Measurements from ENCODE around the gene PTGR3.

Gene PTGR3

DNA sequence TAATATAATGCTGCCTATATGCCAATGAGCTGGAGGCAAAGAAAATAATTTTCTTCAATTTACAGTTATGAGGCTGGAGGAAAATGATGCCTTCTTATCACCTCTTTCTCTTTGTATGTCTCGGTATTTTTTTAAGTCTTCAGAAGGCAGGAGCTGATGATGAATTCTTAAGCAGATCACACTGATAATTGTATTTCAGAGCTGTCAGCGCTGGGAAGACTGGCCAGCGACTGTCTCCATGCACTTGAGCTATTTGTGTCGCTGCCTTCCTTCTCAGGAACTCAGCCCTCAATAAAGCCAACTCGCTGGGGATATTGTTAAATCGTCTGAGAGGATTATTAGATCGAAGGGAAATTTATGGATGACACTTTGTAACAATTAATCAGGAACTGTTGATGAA lies 40.3 kb downstream of the PTGR3 start:
- Histone ChIP-seq H3K9ac (ENCODE audit: low read length) (peak overlapping the region; percentile 4), H3K27me3 (ENCODE audit: control insufficient read depth, insufficient read depth, low read length) (no peaks in the 10 kb centered on the region), H3K4me3 (ENCODE audit: low read length) (no peak overlapping the region), H3K36me3 (ENCODE audit: control insufficient read depth, insufficient read depth, low read length) (no peaks in the 10 kb centered on the region), H3K9me3 (ENCODE audit: control insufficient read depth, low read length) (no peaks in the 10 kb centered on the region), H3K4me1 (ENCODE audit: control insufficient read depth, insufficient read depth, low read length) (no peaks in the 10 kb centered on the region)

DNA sequence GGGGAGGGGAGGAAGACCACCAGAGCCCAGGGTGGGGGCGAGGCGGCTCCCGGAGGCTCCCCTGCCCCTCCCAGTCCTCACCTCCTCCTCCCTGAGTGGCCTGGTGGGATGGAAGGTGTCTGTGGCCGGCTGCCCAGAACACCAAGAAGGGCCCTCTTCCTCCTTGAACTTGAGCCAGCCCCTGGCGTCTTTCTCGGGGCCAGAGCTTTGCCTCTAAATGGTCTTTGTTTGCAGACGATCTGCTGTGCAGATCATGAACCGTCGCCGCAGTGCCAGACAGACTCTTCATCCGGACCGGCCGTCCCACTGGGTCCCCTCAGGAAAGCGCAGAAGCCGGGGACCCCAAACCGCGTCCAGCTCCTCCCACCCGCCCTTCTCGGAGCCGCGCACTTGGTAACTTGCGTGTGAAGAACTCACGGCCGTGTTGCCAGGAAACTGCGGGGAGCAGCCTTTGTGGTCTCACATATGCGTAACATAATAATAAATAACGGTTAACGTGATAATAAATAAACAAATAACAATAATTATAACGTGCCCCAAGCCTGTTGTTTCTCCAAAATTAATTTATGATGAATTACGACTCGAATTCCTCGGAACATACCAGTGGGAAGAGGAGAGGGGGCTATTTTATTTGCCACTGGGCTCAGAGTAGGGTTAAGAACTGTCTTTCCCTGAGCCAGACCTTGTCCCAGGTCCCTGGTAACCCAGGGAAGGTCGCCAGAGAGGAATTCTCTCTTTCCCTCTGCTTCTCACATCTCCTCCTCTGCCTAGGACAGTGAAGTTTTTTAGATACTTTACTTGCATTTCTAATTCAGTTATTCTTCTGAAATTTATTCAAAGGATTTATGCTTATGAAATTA lies 41.0 kb downstream of the PTGR3 start:
- Histone ChIP-seq H3K4me1 (ENCODE audit: control insufficient read depth, insufficient read depth, low read length) (no peaks in the 10 kb centered on the region), H3K4me3 (ENCODE audit: low read length) (no peak overlapping the region), H3K27me3 (ENCODE audit: control insufficient read depth, insufficient read depth, low read length) (no peaks in the 10 kb centered on the region), H3K9me3 (ENCODE audit: control insufficient read depth, low read length) (no peaks in the 10 kb centered on the region), H3K9ac (ENCODE audit: low read length) (peak overlapping the region; percentile 4), H3K36me3 (ENCODE audit: control insufficient read depth, insufficient read depth, low read length) (no peaks in the 10 kb centered on the region)

DNA sequence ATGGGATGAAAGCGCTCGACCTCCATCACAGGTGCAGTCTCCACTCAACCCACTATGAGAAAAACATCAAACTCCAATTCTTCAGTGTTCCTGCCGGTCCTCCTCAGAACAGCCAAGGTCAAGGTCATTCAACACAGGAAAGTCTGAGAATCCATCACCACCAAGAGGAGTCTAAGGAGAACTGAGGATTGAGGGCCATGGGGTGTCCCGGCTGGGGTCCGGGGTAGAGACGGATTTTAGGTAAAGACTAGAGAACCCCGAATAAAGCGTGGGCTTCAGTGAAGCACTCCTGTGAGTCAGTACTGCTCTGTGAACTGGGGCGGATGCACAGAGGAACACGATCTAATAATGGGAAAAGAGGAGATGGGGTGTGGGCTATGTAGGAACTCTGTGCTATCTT lies 41.8 kb downstream of the PTGR3 start:
- Histone ChIP-seq H3K4me3 (ENCODE audit: low read length) (no peak overlapping the region), H3K27me3 (ENCODE audit: control insufficient read depth, insufficient read depth, low read length) (no peaks in the 10 kb centered on the region), H3K9me3 (ENCODE audit: control insufficient read depth, low read length) (no peaks in the 10 kb centered on the region), H3K9ac (ENCODE audit: low read length) (no peak overlapping the region), H3K36me3 (ENCODE audit: control insufficient read depth, insufficient read depth, low read length) (no peaks in the 10 kb centered on the region), H3K4me1 (ENCODE audit: control insufficient read depth, insufficient read depth, low read length) (no peaks in the 10 kb centered on the region)

DNA sequence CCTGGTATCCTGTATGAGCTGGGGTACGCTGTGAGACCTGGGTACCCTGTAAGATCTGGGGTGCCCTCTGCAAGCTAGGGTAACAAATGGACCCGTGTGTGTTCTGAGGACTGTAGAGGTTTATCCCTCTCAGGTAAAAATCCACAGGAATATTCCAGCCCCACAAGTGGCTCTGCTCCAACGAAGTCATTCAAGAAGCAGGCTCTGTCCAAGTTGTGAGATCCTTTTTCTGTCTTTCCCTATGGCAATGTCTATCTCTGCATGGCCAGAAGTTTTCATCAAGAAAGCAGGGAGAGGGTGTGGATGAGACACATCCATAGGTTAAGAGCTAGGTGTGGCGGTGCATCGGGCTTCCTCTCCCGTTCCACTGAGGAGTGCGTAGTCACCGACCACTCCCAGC lies 43.0 kb downstream of the PTGR3 start:
- Histone ChIP-seq H3K9me3 (ENCODE audit: control insufficient read depth, low read length) (no peaks in the 10 kb centered on the region), H3K4me1 (ENCODE audit: control insufficient read depth, insufficient read depth, low read length) (no peaks in the 10 kb centered on the region), H3K9ac (ENCODE audit: low read length) (no peak overlapping the region), H3K27me3 (ENCODE audit: control insufficient read depth, insufficient read depth, low read length) (no peaks in the 10 kb centered on the region), H3K4me3 (ENCODE audit: low read length) (no peak overlapping the region), H3K36me3 (ENCODE audit: control insufficient read depth, insufficient read depth, low read length) (no peaks in the 10 kb centered on the region)

DNA sequence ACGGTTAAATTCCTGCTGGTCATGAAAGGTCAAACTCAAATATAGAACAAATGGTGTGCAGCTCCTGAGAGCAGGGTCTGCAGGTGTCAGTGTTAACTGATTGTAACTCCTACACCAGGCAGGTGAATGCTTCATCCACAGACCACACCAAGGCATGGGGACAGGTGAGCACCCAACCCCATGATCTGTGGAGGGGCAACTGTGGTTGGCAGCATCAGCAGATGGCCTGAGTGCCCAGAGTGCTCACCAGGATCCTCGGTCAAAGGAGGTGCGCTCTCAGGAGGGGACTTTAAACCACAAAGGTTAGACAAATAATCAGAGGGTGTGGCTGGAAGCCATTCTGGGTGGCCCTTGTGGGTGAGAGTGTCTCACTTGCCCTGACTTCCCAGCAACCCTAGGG lies 44.5 kb downstream of the PTGR3 start:
- peaks cover 3% of the 10 kb centered on the region for H3K27me3 ChIP-seq (ENCODE audit: control insufficient read depth, insufficient read depth, low read length)
- no peak overlapping the region for H3K9ac ChIP-seq (ENCODE audit: low read length)
- H3K9me3 ChIP-seq (ENCODE audit: control insufficient read depth, low read length): no peaks in the 10 kb centered on the region
- H3K4me3 ChIP-seq (ENCODE audit: low read length): no peak overlapping the region
- no peaks in the 10 kb centered on the region for H3K4me1 ChIP-seq (ENCODE audit: control insufficient read depth, insufficient read depth, low read length)
- H3K36me3 ChIP-seq (ENCODE audit: control insufficient read depth, insufficient read depth, low read length): no peaks in the 10 kb centered on the region

DNA sequence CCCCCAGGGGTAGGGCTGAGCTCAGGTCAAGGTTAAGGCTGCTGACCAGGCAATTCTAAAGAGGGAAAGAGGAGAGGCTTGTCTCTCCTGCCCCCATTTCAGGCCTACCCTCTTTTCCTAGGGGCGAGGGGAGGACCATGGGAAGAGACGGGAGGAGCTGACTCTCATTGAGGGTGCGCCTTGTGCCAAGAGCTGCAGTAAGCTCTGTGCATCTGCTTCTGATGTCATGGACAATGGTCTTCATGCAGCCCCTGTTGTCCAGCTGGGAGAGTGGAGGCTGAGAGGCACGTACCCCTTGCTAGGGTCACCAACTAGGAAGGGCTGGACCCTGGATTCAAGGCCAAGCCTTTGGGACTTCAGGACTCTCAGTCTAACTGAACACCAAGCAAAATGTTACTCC lies 45.2 kb downstream of the PTGR3 start:
- Histone ChIP-seq H3K36me3 (ENCODE audit: control insufficient read depth, insufficient read depth, low read length) (no peaks in the 10 kb centered on the region), H3K9me3 (ENCODE audit: control insufficient read depth, low read length) (no peaks in the 10 kb centered on the region), H3K4me3 (ENCODE audit: low read length) (no peak overlapping the region), H3K9ac (ENCODE audit: low read length) (no peak overlapping the region), H3K4me1 (ENCODE audit: control insufficient read depth, insufficient read depth, low read length) (no peaks in the 10 kb centered on the region), H3K27me3 (ENCODE audit: control insufficient read depth, insufficient read depth, low read length) (peaks cover 3% of the 10 kb centered on the region)

DNA sequence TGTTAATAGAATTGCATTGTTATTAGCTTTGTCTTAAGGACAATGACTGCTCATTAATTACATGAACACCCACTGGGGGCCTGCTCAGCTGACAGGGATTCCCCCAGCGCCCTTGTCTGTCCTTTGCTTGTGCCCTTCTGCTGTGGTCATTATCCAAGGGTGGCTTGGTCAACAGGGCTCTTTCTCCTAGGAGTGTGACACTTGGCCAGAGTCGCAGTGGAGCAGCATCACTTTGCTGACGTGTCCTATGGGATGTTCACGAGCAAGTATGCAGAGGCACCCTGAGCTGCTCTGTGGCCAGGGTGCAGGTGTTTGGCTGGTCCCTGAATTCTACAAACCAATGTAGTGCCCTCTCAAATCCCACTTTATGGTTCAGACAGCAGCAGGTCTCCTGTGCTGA lies 46.0 kb downstream of the PTGR3 start:
- H3K36me3 ChIP-seq (ENCODE audit: control insufficient read depth, insufficient read depth, low read length): no peaks in the 10 kb centered on the region
- no peak overlapping the region for H3K9ac ChIP-seq (ENCODE audit: low read length)
- H3K9me3 ChIP-seq (ENCODE audit: control insufficient read depth, low read length): no peaks in the 10 kb centered on the region
- peaks cover 3% of the 10 kb centered on the region for H3K27me3 ChIP-seq (ENCODE audit: control insufficient read depth, insufficient read depth, low read length)
- no peaks in the 10 kb centered on the region for H3K4me1 ChIP-seq (ENCODE audit: control insufficient read depth, insufficient read depth, low read length)
- H3K4me3 ChIP-seq (ENCODE audit: low read length): no peak overlapping the region

DNA sequence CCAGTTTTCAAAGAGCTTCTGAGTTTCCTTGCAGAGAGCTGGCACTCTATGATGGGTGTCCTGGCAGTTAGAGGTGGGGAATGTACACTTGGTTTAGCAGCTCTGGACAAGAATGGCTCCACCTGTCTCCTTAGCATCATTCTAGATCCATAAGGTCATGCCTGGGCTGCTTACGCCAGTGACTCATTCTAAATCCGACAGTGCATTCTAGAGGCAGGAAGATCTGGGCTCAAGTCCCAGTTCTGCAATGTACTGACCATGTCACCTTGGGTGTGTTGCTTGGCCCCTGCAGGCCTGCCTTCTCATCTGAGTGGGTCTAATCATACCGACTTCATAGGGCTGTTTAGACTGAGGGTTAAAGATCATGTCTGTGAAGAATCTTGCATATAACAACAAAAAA lies 46.5 kb downstream of the PTGR3 start:
- no peak overlapping the region for H3K4me3 ChIP-seq (ENCODE audit: low read length)

DNA sequence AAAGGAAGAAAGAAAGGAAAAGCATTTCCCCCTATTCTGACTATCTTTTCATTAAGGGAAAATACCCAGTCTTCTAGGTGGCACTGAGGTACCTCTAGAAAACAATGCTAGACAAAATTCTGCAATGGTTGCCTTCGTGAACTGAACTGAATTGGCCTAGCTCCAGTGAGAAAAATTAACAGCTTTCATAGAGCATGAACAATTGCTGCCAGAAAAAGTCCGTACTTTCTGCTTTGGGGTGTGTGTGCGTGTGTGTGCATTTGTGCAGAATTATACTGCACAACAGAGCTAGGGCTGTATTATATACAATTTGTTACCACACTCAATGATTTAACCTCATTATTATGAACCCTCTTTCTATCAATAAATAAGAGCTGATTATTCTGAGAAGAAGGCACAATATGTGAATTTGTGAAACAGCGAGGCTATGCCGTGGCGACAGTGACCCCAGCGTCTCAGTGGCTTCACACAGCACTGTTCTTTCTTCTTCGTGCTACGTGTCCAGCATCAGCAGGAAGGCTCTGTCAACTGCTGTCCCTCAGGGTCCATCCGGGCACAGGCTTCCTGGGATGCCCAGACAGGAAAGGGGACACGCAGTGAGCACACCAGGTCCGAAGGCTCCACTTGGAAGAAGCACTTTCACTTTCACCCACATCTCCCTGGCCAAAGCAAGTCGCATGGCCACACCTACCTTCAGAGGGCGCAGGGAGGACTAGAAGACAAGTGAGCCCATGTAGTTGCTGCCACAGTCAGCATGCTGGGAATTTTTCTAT lies 47.5 kb downstream of the PTGR3 start:
- Histone ChIP-seq H3K9ac (ENCODE audit: low read length) (peak overlapping the region; percentile 45), H3K4me1 (ENCODE audit: control insufficient read depth, insufficient read depth, low read length) (no peaks in the 10 kb centered on the region), H3K27me3 (ENCODE audit: control insufficient read depth, insufficient read depth, low read length) (peaks cover 3% of the 10 kb centered on the region), H3K9me3 (ENCODE audit: control insufficient read depth, low read length) (no peaks in the 10 kb centered on the region), H3K36me3 (ENCODE audit: control insufficient read depth, insufficient read depth, low read length) (no peaks in the 10 kb centered on the region), H3K4me3 (ENCODE audit: low read length) (peak overlapping the region; percentile 38)

More for the DNA sequence above, 46.5 kb downstream of the PTGR3 start:
- Histone ChIP-seq H3K9ac (ENCODE audit: low read length) (no peak overlapping the region), H3K9me3 (ENCODE audit: control insufficient read depth, low read length) (no peaks in the 10 kb centered on the region), H3K36me3 (ENCODE audit: control insufficient read depth, insufficient read depth, low read length) (no peaks in the 10 kb centered on the region), H3K27me3 (ENCODE audit: control insufficient read depth, insufficient read depth, low read length) (peaks cover 3% of the 10 kb centered on the region), H3K4me1 (ENCODE audit: control insufficient read depth, insufficient read depth, low read length) (no peaks in the 10 kb centered on the region)

DNA sequence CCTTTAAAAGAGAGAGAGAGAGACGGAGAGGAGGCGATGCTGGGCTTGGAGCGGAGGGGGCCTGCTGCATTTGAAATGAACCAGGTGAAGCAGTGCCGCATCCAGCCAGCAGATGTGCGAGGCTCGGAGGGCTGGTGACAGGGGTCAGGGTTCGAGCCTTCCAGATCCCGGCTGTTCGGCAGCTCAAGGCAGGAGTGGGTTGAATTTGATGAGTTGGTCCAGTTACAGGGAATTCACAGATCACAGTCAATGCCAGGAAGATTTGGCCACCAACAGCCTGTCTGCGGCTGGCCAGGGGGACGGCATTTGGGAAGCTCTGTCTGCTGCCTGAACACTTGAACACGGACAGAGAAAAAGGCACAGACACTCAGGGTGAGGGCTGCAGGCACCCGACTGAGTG lies 48.6 kb downstream of the PTGR3 start:
- peaks cover 3% of the 10 kb centered on the region for H3K27me3 ChIP-seq (ENCODE audit: control insufficient read depth, insufficient read depth, low read length)
- H3K4me3 ChIP-seq (ENCODE audit: low read length): no peak overlapping the region
- no peak overlapping the region for H3K9ac ChIP-seq (ENCODE audit: low read length)
- no peaks in the 10 kb centered on the region for H3K9me3 ChIP-seq (ENCODE audit: control insufficient read depth, low read length)
- no peaks in the 10 kb centered on the region for H3K36me3 ChIP-seq (ENCODE audit: control insufficient read depth, insufficient read depth, low read length)
- no peaks in the 10 kb centered on the region for H3K4me1 ChIP-seq (ENCODE audit: control insufficient read depth, insufficient read depth, low read length)

DNA sequence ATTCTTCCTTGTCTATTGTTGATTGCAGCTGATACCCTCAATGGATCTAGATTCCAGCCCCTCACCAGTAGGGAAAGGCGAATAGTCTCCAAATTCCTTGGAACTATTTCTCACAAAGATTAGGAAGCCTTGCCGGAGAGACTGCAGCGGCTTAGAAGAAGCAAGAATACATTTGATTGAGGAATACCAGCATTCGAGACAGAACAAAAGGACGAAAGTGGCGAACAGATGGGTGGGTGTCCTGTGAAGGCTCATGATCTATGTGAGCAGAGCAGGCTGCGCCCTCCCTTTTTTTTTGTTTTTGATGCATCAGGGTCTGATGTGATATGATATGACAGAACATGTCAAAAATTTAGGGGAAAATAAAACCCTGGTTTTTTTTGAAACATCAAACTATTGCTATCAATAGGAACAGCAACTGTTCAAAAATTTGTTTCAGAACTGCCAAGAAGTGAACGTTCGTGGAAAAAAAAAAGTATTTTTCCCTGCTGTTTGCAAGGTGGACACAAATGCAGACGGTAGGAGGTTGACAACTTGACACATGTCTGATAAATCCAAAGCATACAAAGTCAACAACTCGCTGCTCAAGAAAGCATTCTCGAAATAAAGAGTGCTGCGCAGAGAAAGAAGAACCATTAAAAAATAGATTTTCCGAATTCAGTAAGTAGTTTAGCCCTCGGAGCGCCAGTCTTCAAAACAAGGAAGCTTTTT lies 49.1 kb downstream of the PTGR3 start:
- Histone ChIP-seq H3K9me3 (ENCODE audit: control insufficient read depth, low read length) (no peaks in the 10 kb centered on the region), H3K4me1 (ENCODE audit: control insufficient read depth, insufficient read depth, low read length) (no peaks in the 10 kb centered on the region), H3K36me3 (ENCODE audit: control insufficient read depth, insufficient read depth, low read length) (no peaks in the 10 kb centered on the region), H3K4me3 (ENCODE audit: low read length) (no peak overlapping the region), H3K27me3 (ENCODE audit: control insufficient read depth, insufficient read depth, low read length) (peaks cover 3% of the 10 kb centered on the region), H3K9ac (ENCODE audit: low read length) (no peak overlapping the region)

DNA sequence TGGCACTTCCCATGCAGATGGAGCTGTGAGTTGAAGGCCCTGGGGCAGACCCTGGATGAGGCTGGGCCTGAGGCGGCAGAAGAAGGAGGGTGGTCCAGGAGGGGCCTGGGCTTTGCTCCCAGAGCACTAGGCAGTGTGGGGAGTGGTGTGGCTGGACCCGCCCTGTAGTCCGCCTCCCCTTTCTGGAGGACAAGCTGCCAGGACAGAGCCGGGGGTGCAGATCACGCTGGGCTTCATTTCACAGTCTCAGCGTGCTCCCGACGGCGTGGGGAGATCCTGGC lies 49.8 kb downstream of the PTGR3 start:
- Histone ChIP-seq H3K4me1 (ENCODE audit: control insufficient read depth, insufficient read depth, low read length) (no peaks in the 10 kb centered on the region), H3K4me3 (ENCODE audit: low read length) (no peak overlapping the region), H3K27me3 (ENCODE audit: control insufficient read depth, insufficient read depth, low read length) (peaks cover 3% of the 10 kb centered on the region), H3K9me3 (ENCODE audit: control insufficient read depth, low read length) (no peaks in the 10 kb centered on the region), H3K9ac (ENCODE audit: low read length) (no peak overlapping the region), H3K36me3 (ENCODE audit: control insufficient read depth, insufficient read depth, low read length) (no peaks in the 10 kb centered on the region)

Data from mucosa of stomach (tissue), 1 donor.